Loucy (cell line): ENCODE results near the gene CBX7.
"Not testable (repeated sequence)": the region's sequence is repeated elsewhere in the genome, so short reads cannot be mapped to it uniquely, and the experiment has no call there.

Experiments used
- H2AFZ ChIP-seq: fragments of 200-600 bp; sonication (generic); 2 replicates; pipeline ENCODE4 v1.6.0; 2016; ENCODE audit warnings: antibody characterized with exemption, mild to moderate bottlenecking, low read length, moderate library complexity
- H3F3A ChIP-seq: fragments of 200-600 bp; 2 replicates; pipeline ENCODE4 v1.6.0; 2016; ENCODE audit warnings: antibody characterized with exemption, low read depth, mild to moderate bottlenecking
- H3K27me3 ChIP-seq: fragments of 200-600 bp; sonication (generic); 2 replicates; pipeline ENCODE4 v1.6.1; 2014; ENCODE audit warnings: low read length, mild to moderate bottlenecking; ENCODE audit not compliant: insufficient read depth, poor library complexity, severe bottlenecking
- H3K36me3 ChIP-seq: fragments of 200-600 bp; sonication (generic); 2 replicates; pipeline ENCODE4 v1.6.1; 2016; ENCODE audit warnings: low read length; ENCODE audit not compliant: insufficient read depth
- H3K4me1 ChIP-seq: fragments of 200-600 bp; sonication (generic); 2 replicates; pipeline ENCODE4 v1.5.1; 2014; ENCODE audit warnings: low read length, mild to moderate bottlenecking; ENCODE audit not compliant: insufficient read depth, poor library complexity, severe bottlenecking
- H3K4me2 ChIP-seq: fragments of 200-600 bp; sonication (generic); 2 replicates; pipeline ENCODE4 v1.6.0; 2014; ENCODE audit warnings: antibody characterized with exemption, low read length, low read depth, mild to moderate bottlenecking; ENCODE audit not compliant: poor library complexity, severe bottlenecking
- H3K4me3 ChIP-seq: fragments of 200-600 bp; sonication (generic); 2 replicates; pipeline ENCODE4 v1.5.1; 2014; ENCODE audit warnings: low read length, mild to moderate bottlenecking, mixed read lengths; ENCODE audit not compliant: poor library complexity, severe bottlenecking
- H3K79me2 ChIP-seq: fragments of 200-600 bp; sonication (generic); 2 replicates; pipeline ENCODE4 v1.6.1; 2014; ENCODE audit warnings: low read length; ENCODE audit not compliant: insufficient read depth
- H3K9ac ChIP-seq: fragments of 200-600 bp; sonication (generic); 2 replicates; pipeline ENCODE4 v1.6.0; 2014; ENCODE audit warnings: mild to moderate bottlenecking, low read depth, low read length, moderate library complexity; ENCODE audit not compliant: poor library complexity, severe bottlenecking
- H3K9me2 ChIP-seq: fragments of 200-600 bp; sonication (generic); replicated peaks from 2 replicates; pipeline ENCODE4 v1.6.1; 2016; ENCODE audit warnings: low read depth, low read length, mixed read lengths
- H3K9me3 ChIP-seq: fragments of 200-600 bp; sonication (generic); 2 replicates; pipeline ENCODE4 v1.6.1; 2014; ENCODE audit warnings: mild to moderate bottlenecking, antibody characterized with exemption, low read length, low read depth; ENCODE audit not compliant: insufficient read depth
- H4K20me1 ChIP-seq: fragments of 200-600 bp; sonication (generic); 2 replicates; pipeline ENCODE4 v1.6.0; 2014; ENCODE audit warnings: antibody characterized with exemption, low read length, mild to moderate bottlenecking; ENCODE audit not compliant: insufficient read depth, poor library complexity, severe bottlenecking
- CTCF ChIP-seq: fragments of 200-600 bp; sonication (generic); conservative IDR thresholded peaks from 2 replicates; pipeline ENCODE4 v1.5.1; 2014; ENCODE audit warnings: mild to moderate bottlenecking, antibody characterized with exemption, low read length
- EZH2phosphoT487 ChIP-seq: fragments of 200-600 bp; IDR thresholded peaks from 2 replicates; pipeline ENCODE4 v1.6.1; 2018; ENCODE audit warnings: antibody characterized with exemption, mild to moderate bottlenecking, moderate library complexity, borderline replicate concordance

Gene CBX7

DNA sequence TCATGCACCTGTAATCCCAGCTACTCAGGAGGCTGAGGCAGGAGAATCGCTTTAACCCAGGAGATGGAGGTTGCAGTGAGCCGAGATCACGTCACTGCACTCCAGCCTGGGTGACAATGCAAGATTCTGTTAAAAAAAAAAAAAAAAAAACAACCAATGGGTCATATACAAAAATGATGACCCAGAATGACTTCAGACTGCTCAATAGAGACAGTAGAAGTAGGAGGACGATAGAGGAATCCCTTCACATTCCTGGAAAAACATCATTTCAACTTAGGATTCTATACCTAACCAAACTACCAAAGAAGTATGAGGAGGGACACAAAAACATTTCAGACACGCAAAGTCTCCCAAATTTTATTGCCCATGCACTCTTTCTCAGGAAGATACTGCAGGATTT is 14.1 kb upstream of the CBX7 start:
- Histone ChIP-seq H4K20me1 (no peaks in the 10 kb centered on the region), H3K9ac (no peak overlapping the region), H3K27me3 (no peaks in the 10 kb centered on the region), H3K4me3 (no peak overlapping the region), H3F3A (no peaks in the 10 kb centered on the region), H2AFZ (no peak overlapping the region), H3K4me2 (no peak overlapping the region), H3K79me2 (no peaks in the 10 kb centered on the region), H3K36me3 (no peaks in the 10 kb centered on the region), H3K4me1 (no peaks in the 10 kb centered on the region), H3K9me3 (no peaks in the 10 kb centered on the region; the same call in 1 of the 2 replicates), H3K9me2 (no peaks in the 10 kb centered on the region)
- TF ChIP-seq EZH2phosphoT487: no peak
- no peak for TF ChIP-seq CTCF

DNA sequence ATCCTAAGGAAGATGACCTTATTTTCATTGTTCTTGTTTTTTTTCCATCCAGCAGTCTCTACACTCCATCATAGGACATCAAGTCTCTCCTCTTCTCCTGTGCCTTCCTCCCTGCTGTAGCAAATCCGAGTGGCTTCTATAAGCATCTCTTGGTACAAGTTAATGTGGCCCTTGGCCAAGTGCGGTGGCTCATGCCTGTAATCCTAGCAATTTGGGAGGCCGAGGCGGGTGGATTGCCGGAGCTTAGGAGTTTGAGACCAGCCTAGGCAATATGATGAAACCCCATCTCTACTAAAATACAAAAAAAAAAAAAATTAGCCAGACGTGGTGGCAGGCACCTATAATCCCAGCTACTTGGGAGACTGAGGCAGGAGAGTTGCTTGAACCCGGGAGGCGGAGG is 3.6 kb upstream of the CBX7 start:
- H3K9me2 ChIP-seq, H3K9me3 ChIP-seq, H3K4me2 ChIP-seq, H3K27me3 ChIP-seq, H4K20me1 ChIP-seq, H3K4me3 ChIP-seq, H3K9ac ChIP-seq, H3K4me1 ChIP-seq, H3K36me3 ChIP-seq, H3K79me2 ChIP-seq, H3F3A ChIP-seq, H2AFZ ChIP-seq: not testable (repeated sequence)

DNA sequence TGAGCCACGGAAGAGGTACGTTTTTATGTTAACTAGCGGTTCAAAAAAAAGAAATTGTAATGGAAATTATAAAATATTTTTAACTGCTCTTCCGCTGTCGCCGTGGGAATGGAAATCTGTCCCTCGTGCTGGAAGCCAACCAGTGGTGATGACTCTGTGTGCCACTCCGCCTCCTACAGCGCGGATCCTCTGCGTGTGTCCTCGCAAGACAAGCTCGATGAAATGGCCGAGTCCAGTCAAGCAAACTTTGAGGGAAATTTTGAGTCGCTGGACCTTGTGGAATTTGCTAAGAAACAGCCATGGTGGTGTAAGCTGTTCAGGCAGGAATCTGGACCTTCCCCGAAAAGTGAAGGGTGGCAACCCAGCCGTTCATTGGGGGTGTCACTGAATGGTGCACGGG is 2.9 kb upstream of the CBX7 start:
- no peaks in the 10 kb centered on the region for H4K20me1 ChIP-seq
- H3K9me3 ChIP-seq: no peaks in the 10 kb centered on the region
- no peak overlapping the region for H3K9ac ChIP-seq
- no peak overlapping the region for H3K4me3 ChIP-seq
- no peaks in the 10 kb centered on the region for H3K79me2 ChIP-seq
- peaks cover 5% of the 10 kb centered on the region for H3K4me1 ChIP-seq
- no peaks in the 10 kb centered on the region for H3K36me3 ChIP-seq
- H3K27me3 ChIP-seq: peaks cover 5% of the 10 kb centered on the region
- H2AFZ ChIP-seq: no peak overlapping the region
- H3K4me2 ChIP-seq: no peak overlapping the region
- TF ChIP-seq CTCF: no peak
- no peak for TF ChIP-seq EZH2phosphoT487
- no peaks in the 10 kb centered on the region; the same call in 1 of the 2 replicates for H3F3A ChIP-seq
- H3K9me2 ChIP-seq: no peaks in the 10 kb centered on the region

- Histone ChIP-seq H4K20me1 (no peaks in the 10 kb centered on the region), H3F3A (no peaks in the 10 kb centered on the region; the same call in 1 of the 2 replicates), H3K27me3 (peaks cover 5% of the 10 kb centered on the region), H3K9ac (peak overlapping the region; percentile 54), H3K79me2 (no peaks in the 10 kb centered on the region), H3K36me3 (no peaks in the 10 kb centered on the region), H3K4me2 (peak overlapping the region; percentile 72), H3K9me2 (no peaks in the 10 kb centered on the region), H2AFZ (peak overlapping the region; percentile 89), H3K9me3 (no peaks in the 10 kb centered on the region), H3K4me3 (peak overlapping the region; percentile 79), H3K4me1 (peaks cover 5% of the 10 kb centered on the region)
- TF ChIP-seq CTCF: no peak
- TF ChIP-seq EZH2phosphoT487: no peak
These were observed 789 bp upstream of the CBX7 start for GRCh38 chr22:39153220-39153717.
